IPS-20b (cell line): ENCODE results near the gene SH2B3.
"Not testable (repeated sequence)": the region's sequence is repeated elsewhere in the genome, so short reads cannot be mapped to it uniquely, and the experiment has no call there.

Source experiments
- H3K27ac ChIP-seq: one replicate; pipeline ENCODE4 v1.5.1; 2013; ENCODE audit warnings: low read length
- H3K27me3 ChIP-seq: 2 replicates; pipeline ENCODE4 v1.6.1; 2013; ENCODE audit warnings: mild to moderate bottlenecking, low read length, inconsistent platforms; ENCODE audit not compliant: insufficient read depth
- H3K36me3 ChIP-seq: 2 replicates; pipeline ENCODE4 v1.6.1; 2013; ENCODE audit warnings: low read depth, mild to moderate bottlenecking, inconsistent platforms, low read length, moderate library complexity; ENCODE audit not compliant: insufficient read depth
- H3K4me1 ChIP-seq: 2 replicates; pipeline ENCODE4 v1.6.1; 2013; ENCODE audit warnings: mild to moderate bottlenecking, control low read depth, inconsistent platforms, low read length, moderate library complexity; ENCODE audit not compliant: insufficient read depth
- H3K4me3 ChIP-seq: 2 replicates; pipeline ENCODE4 v1.5.1; 2013; ENCODE audit warnings: mild to moderate bottlenecking, low read length, inconsistent platforms
- H3K9ac ChIP-seq: 2 replicates; pipeline ENCODE4 v1.6.1; 2013; ENCODE audit warnings: low read depth, mild to moderate bottlenecking, inconsistent platforms, low read length, moderate library complexity
- H3K9me3 ChIP-seq: 2 replicates; pipeline ENCODE4 v1.6.1; 2013; ENCODE audit warnings: mild to moderate bottlenecking, low read depth, low read length, inconsistent platforms; ENCODE audit not compliant: insufficient read depth

SH2B3 gene

DNA sequence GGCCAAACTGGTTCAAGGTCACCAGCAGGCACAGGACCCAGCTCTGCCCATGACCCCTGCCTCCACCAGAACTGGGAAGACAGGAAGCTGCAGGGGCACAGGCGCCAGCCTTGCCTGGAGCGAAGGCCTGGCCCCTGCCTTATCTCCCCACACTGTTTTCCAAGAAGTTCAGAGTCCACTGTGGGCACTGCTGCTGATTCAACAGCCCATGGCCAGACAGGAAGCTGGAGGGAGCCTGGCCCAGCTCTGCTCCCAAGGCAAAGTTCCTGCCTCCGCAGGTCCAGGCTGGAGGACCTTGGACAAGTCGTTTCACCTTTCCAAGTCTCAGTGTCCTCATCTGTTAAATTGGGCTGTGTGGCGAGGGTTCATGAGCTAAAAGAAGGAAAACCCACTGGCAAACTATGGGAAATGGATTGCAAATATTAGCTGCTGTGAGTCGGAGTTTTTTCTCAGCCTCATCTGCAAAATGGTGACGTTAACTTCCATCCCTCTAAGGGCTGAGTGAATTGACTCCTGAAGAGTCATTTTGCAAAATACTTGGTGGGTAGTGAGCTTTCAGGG, 38.0 kb upstream of the SH2B3 start:
- Histone ChIP-seq H3K27ac (no peak overlapping the region), H3K9me3 (no peaks in the 10 kb centered on the region), H3K27me3 (peaks cover 27% of the 10 kb centered on the region), H3K36me3 (no peaks in the 10 kb centered on the region), H3K4me1 (no peaks in the 10 kb centered on the region), H3K9ac (no peak overlapping the region), H3K4me3 (peak overlapping the region; percentile 87)

DNA sequence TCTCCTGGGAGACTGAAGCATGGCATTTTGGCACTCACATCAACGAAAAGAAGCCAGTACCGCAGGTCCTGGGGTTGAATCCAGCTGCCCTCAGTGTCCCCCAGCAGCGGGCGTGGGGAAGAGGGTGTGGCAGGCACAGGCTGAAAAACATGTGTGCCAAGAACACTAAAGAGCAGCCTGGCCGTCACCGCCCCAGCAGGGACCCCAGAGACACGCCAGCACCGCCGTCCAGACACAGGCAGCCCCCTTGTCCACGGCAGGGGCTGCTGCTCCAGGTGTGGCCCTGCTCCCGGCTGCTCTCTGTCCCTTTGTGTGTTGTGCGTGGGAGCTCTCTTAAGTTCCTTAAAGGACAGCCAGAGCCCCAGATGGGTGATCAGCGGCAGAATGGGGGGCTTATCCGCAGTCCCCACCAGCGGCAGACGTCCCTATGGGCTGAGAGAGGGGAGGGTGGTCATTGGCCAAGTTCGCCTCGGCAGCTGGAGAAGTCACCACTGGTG, 37.4 kb upstream of the SH2B3 start:
- Histone ChIP-seq H3K36me3 (no peaks in the 10 kb centered on the region), H3K9me3 (no peaks in the 10 kb centered on the region), H3K4me1 (no peaks in the 10 kb centered on the region), H3K4me3 (peak overlapping the region; percentile 87), H3K27me3 (peaks cover 27% of the 10 kb centered on the region), H3K27ac (no peak overlapping the region), H3K9ac (peak overlapping the region; percentile 62)

DNA sequence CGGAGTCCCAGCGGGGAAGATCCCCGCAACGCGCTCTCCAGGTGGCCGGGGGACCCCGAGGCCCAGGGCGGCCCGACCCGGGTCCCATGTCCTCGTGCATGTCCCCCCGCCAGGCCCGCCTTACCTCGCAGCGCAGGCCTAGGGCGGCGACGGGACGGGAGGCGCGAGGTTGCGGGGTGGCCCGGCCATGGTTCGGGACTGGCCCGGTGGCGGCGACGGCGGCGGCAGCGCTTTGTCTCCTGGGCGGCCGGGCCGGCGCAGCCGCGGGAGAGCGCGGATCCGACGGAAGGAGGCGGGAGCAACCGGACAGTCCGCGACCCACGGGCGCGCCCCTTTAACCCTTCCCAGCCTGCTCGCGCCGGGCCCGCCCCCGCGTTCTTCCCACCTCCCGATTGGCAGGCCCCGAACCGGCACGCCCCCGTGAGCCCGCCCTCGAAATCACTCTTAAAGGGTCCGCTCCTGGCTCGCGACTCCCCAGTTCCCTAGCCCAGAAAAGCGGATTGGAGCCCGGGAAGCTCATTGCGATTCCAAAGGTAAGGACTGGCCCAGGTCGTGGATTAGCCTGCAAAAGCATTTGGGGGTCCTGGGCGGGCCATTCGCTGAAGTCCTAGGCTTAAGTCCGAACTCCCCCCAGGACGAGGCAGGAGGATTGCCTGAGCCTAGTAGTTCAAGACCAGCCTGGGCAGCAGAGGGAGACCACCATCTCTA, 36.8 kb upstream of the SH2B3 start, which contains the start of gene PHETA1:
Gene PHETA1, minus strand, starts transcription at position 308 of the 708 bp plus-strand sequence. CDS start 5,668 bp downstream, outside the sequence.
- Histone ChIP-seq H3K4me3 (peak within 1 kb of the TSS; percentile 87), H3K27ac (no peak within 1 kb of the TSS), H3K27me3 (peaks cover 27% of the 10 kb centered on the region), H3K9me3 (no peaks in the 10 kb centered on the region), H3K36me3 (no peaks in the 10 kb centered on the region), H3K9ac (peak within 1 kb of the TSS; percentile 62), H3K4me1 (no peaks in the 10 kb centered on the region)

DNA sequence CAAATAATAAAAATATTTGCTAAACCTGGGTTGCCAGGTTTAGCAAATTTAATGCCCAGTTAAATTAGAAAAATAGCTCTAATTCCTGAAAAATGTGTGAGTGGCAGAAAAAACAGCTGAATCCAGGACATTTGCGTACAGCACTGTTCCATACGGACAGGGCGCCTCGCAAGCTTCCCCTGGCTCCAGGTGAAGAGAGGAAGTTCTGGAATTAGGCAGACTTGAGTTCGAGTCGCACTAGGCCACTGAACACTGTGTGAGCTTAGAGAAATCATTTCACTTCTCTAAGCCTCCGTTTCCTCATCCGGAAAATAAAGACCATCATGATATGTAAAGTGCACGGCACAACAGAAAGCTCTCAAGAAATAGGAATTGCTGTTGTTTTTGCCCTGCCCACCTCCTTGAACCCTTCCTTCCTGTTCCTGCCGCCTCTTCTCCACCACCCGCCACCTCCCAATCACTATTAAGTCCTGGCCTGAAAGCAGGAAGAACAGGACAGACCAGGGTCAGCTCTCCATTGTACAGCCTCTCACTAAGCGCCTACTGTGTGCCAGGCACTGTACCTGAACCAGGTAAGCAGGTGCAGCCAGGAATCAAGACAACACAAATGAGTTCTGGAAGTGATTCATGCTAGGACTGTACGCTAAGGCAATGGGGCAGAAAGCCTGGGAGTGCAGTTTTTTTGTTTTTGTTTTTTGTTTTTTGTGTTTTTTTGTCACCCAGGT, 36.1 kb upstream of the SH2B3 start:
- Histone ChIP-seq H3K4me3 (peak overlapping the region; percentile 87), H3K36me3 (no peaks in the 10 kb centered on the region), H3K9me3 (no peaks in the 10 kb centered on the region), H3K27me3 (peaks cover 27% of the 10 kb centered on the region), H3K4me1 (no peaks in the 10 kb centered on the region), H3K27ac (no peak overlapping the region), H3K9ac (peak overlapping the region; percentile 57; the same call in 1 of the 2 replicates)

DNA sequence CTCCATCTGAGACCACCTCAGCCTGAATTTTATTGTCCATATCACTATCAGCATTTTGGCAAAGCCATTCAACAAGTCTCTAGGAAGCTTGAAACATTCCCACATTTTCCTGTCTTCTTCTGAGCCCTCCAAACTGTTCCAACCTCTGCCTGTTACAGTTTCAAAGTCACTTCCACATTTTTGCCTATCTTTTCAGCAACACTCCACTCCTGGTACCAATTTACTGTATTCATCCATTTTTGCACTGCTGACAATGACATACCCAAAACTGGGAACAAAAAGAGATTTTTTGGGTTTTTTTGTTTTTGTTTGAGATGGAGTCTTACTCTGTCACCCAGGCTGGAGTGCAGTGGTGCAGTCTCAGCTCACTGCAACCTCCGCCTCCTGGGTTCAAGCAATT, 32.5 kb upstream of the SH2B3 start:
- H3K9me3 ChIP-seq, H3K27ac ChIP-seq, H3K4me3 ChIP-seq, H3K9ac ChIP-seq, H3K36me3 ChIP-seq, H3K4me1 ChIP-seq: not testable (repeated sequence)
- peaks cover 13% of the 10 kb centered on the region for H3K27me3 ChIP-seq

DNA sequence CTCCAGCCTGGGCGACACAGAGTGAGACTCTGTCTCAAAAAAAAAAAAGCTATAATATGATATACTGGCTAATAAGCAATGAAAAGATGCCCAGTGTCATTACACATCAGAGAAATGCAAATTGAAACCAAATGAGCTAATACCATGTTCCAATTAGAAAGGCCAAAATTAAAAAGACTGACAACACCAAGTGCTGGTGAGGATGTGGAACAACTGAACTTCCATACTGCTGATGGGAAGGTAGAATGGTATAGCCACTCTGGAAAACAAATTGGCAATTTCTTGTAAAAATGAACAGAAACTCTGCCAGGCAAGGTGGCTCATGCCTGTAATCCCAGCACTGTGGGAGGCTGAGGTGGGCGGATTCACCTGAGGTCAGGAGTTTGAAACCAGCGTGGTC, 28.3 kb upstream of the SH2B3 start:
- no peaks in the 10 kb centered on the region for H3K4me1 ChIP-seq
- no peaks in the 10 kb centered on the region for H3K36me3 ChIP-seq
- no peak overlapping the region for H3K27ac ChIP-seq
- H3K4me3 ChIP-seq = no peak overlapping the region
- H3K9ac ChIP-seq = no peak overlapping the region
- H3K27me3 ChIP-seq = no peaks in the 10 kb centered on the region
- no peaks in the 10 kb centered on the region for H3K9me3 ChIP-seq

DNA sequence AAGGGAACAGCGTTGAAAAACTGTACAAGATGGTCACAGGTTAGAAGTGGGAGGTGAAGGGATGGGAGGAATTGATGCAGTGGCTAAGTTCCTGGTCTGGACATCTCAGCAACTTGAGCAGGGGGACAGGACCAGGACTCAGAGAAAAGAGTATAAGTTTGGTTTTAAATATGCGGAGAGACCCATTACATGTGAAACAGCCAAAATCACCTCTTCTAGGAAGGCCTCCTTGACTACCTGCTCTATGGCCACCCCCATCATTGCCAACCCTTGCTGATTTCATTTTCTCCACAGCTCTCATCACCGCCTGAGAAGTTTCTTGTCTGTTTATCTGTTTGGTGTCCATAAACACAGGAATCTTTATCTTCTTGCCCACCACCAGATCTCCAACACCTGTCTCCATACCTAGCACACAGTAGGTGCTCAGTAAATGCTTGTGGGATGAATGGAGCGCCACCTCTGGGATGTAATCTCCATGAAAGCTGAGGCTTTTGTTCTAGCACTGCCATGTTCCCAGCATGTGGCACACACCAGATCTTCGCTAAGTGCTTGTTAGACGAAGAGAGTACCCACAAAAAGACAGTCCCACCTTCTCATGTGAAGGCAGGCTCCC, 25.7 kb upstream of the SH2B3 start:
- Histone ChIP-seq H3K9ac (no peak overlapping the region), H3K27me3 (no peaks in the 10 kb centered on the region; the same call in 1 of the 2 replicates), H3K36me3 (no peaks in the 10 kb centered on the region), H3K4me3 (no peak overlapping the region), H3K27ac (no peak overlapping the region), H3K9me3 (no peaks in the 10 kb centered on the region), H3K4me1 (no peaks in the 10 kb centered on the region)

DNA sequence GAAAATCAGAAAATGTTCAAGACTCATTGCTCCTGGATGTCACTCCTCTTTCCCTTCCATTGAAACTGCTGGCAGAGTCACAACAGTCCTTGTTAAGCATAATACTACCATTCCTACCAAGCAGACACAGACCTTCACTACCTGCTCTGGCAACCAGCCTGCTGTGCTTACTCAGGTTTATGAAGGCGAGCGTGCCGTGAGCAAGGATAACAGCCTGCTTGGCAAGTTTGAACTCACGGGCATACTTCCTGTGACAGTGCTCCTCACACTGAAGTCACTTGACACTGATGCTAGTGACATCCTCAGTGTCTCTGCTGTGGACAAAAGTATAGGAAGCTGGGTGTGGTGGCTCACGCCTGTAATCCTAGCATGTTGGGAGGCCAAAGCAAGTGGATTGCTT, 21.1 kb upstream of the SH2B3 start:
- no peak overlapping the region for H3K9ac ChIP-seq
- no peaks in the 10 kb centered on the region for H3K9me3 ChIP-seq
- H3K27me3 ChIP-seq = no peaks in the 10 kb centered on the region; the same call in 1 of the 2 replicates
- no peak overlapping the region for H3K27ac ChIP-seq
- no peaks in the 10 kb centered on the region for H3K4me1 ChIP-seq
- H3K36me3 ChIP-seq = no peaks in the 10 kb centered on the region
- no peak overlapping the region for H3K4me3 ChIP-seq

DNA sequence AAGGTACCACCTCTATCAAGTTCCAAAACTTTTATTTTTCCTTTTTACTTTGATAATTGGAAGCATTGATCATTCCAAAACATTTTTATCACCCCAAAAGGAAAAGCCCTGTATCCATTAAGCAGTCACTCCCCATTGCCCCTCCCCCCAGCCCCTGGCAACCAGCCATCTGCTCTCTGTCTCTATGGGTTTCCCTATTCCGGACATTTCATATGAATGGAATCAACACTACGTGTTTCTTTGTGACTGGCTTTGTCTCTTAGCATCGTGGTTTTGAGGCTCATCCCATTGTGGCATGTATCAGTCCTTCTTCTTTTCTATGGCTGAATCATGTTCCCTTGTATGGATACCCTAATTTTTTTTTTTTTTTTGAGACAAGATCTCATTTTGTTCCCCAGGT, 18.8 kb upstream of the SH2B3 start:
- Histone ChIP-seq H3K36me3 (no peaks in the 10 kb centered on the region), H3K27ac (no peak overlapping the region), H3K9me3 (no peaks in the 10 kb centered on the region), H3K9ac (no peak overlapping the region), H3K27me3 (no peaks in the 10 kb centered on the region; the same call in 1 of the 2 replicates), H3K4me3 (no peak overlapping the region), H3K4me1 (no peaks in the 10 kb centered on the region)

DNA sequence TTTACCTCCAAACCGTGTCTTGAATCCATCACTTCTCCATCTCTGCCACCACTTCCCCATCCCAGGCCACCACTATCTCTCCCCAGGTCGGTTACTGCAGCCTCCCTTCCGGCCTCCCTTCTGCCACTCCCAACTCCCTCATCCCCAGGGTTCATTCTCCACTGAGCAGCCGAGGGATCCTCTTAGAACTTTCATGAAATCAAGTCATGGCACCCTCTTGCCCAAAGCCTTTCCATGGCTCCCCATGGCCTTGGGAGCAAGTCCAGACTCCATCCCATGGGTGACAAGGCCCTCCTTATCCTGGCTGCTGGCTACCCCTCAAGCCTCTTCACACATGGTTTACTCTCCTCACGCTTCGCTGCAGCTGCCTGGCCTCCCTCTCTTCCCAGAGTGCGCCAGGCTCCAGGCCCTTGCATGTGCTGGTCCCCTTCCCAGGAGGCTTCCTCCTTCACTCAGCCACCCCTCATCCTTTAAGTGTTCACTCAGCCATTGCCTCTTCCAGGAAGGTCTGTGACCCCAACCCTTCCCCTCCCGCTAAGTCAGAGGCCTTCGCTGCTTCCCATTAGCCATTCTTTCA, 17.9 kb upstream of the SH2B3 start:
- Histone ChIP-seq H3K9ac (no peak overlapping the region), H3K4me1 (no peaks in the 10 kb centered on the region), H3K36me3 (no peaks in the 10 kb centered on the region), H3K27ac (no peak overlapping the region), H3K4me3 (no peak overlapping the region), H3K9me3 (no peaks in the 10 kb centered on the region), H3K27me3 (no peaks in the 10 kb centered on the region; the same call in 1 of the 2 replicates)

DNA sequence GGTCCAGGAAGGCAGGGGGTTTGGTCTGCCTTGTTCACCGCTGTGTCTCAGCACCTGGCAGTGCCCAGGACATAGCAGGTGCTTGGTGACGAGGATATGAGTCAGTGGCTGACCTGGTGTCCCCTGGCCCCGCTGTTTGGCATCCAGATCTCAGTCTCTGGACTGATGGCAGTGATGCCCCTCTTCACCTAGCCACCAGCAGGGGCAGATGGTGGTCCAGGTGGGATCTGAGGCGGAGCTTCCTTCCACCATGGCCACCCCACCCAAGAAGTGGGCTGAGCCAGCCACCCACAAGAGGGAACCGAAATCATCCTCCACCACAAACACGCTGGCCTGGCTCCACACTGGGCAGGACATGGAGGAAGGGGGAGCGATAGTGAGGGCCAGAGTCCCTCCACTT, 16.1 kb upstream of the SH2B3 start:
- H3K4me3 ChIP-seq = no peak overlapping the region
- no peaks in the 10 kb centered on the region for H3K36me3 ChIP-seq
- no peak overlapping the region for H3K27ac ChIP-seq
- no peaks in the 10 kb centered on the region for H3K9me3 ChIP-seq
- H3K4me1 ChIP-seq = no peaks in the 10 kb centered on the region
- no peaks in the 10 kb centered on the region for H3K27me3 ChIP-seq
- H3K9ac ChIP-seq = no peak overlapping the region
